Measurements from ENCODE around the gene BBOF1.
"Not testable (repeated sequence)": the region's sequence is repeated elsewhere in the genome, so short reads cannot be mapped to it uniquely, and the experiment has no call there.

- not testable (repeated sequence) for TF ChIP-seq RBM15 (IDR thresholded peaks at IDR 0.05; ENCODE audit: insufficient read depth, low read length); SREBF2 (CRISPR knock-in tag; IDR thresholded peaks at IDR 0.05); EZH2 (IDR thresholded peaks at IDR 0.05; ENCODE audit: borderline replicate concordance, low read depth, low read length); ZNF224 (CRISPR knock-in tag; IDR thresholded peaks at IDR 0.05); FOXM1 (IDR thresholded peaks at IDR 0.05; ENCODE audit: low read depth); FOXM1 (CRISPR knock-in tag; IDR thresholded peaks at IDR 0.05; ENCODE audit: low read depth)
- TF ChIP-seq, protein P1, sequence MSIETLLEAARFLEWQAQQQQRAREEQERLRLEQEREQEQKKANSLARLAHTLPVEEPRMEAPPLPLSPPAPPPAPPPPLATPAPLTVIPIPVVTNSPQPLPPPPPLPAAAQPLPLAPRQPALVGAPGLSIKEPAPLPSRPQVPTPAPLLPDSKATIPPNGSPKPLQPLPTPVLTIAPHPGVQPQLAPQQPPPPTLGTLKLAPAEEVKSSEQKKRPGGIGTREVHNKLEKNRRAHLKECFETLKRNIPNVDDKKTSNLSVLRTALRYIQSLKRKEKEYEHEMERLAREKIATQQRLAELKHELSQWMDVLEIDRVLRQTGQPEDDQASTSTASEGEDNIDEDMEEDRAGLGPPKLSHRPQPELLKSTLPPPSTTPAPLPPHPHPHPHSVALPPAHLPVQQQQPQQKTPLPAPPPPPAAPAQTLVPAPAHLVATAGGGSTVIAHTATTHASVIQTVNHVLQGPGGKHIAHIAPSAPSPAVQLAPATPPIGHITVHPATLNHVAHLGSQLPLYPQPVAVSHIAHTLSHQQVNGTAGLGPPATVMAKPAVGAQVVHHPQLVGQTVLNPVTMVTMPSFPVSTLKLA (conservative IDR thresholded peaks at IDR 0.05), result not testable (repeated sequence)
- TF ChIP-seq, protein P2, sequence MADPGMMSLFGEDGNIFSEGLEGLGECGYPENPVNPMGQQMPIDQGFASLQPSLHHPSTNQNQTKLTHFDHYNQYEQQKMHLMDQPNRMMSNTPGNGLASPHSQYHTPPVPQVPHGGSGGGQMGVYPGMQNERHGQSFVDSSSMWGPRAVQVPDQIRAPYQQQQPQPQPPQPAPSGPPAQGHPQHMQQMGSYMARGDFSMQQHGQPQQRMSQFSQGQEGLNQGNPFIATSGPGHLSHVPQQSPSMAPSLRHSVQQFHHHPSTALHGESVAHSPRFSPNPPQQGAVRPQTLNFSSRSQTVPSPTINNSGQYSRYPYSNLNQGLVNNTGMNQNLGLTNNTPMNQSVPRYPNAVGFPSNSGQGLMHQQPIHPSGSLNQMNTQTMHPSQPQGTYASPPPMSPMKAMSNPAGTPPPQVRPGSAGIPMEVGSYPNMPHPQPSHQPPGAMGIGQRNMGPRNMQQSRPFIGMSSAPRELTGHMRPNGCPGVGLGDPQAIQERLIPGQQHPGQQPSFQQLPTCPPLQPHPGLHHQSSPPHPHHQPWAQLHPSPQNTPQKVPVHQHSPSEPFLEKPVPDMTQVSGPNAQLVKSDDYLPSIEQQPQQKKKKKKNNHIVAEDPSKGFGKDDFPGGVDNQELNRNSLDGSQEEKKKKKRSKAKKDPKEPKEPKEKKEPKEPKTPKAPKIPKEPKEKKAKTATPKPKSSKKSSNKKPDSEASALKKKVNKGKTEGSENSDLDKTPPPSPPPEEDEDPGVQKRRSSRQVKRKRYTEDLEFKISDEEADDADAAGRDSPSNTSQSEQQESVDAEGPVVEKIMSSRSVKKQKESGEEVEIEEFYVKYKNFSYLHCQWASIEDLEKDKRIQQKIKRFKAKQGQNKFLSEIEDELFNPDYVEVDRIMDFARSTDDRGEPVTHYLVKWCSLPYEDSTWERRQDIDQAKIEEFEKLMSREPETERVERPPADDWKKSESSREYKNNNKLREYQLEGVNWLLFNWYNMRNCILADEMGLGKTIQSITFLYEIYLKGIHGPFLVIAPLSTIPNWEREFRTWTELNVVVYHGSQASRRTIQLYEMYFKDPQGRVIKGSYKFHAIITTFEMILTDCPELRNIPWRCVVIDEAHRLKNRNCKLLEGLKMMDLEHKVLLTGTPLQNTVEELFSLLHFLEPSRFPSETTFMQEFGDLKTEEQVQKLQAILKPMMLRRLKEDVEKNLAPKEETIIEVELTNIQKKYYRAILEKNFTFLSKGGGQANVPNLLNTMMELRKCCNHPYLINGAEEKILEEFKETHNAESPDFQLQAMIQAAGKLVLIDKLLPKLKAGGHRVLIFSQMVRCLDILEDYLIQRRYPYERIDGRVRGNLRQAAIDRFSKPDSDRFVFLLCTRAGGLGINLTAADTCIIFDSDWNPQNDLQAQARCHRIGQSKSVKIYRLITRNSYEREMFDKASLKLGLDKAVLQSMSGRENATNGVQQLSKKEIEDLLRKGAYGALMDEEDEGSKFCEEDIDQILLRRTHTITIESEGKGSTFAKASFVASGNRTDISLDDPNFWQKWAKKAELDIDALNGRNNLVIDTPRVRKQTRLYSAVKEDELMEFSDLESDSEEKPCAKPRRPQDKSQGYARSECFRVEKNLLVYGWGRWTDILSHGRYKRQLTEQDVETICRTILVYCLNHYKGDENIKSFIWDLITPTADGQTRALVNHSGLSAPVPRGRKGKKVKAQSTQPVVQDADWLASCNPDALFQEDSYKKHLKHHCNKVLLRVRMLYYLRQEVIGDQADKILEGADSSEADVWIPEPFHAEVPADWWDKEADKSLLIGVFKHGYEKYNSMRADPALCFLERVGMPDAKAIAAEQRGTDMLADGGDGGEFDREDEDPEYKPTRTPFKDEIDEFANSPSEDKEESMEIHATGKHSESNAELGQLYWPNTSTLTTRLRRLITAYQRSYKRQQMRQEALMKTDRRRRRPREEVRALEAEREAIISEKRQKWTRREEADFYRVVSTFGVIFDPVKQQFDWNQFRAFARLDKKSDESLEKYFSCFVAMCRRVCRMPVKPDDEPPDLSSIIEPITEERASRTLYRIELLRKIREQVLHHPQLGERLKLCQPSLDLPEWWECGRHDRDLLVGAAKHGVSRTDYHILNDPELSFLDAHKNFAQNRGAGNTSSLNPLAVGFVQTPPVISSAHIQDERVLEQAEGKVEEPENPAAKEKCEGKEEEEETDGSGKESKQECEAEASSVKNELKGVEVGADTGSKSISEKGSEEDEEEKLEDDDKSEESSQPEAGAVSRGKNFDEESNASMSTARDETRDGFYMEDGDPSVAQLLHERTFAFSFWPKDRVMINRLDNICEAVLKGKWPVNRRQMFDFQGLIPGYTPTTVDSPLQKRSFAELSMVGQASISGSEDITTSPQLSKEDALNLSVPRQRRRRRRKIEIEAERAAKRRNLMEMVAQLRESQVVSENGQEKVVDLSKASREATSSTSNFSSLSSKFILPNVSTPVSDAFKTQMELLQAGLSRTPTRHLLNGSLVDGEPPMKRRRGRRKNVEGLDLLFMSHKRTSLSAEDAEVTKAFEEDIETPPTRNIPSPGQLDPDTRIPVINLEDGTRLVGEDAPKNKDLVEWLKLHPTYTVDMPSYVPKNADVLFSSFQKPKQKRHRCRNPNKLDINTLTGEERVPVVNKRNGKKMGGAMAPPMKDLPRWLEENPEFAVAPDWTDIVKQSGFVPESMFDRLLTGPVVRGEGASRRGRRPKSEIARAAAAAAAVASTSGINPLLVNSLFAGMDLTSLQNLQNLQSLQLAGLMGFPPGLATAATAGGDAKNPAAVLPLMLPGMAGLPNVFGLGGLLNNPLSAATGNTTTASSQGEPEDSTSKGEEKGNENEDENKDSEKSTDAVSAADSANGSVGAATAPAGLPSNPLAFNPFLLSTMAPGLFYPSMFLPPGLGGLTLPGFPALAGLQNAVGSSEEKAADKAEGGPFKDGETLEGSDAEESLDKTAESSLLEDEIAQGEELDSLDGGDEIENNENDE (IDR thresholded peaks at IDR 0.05; ENCODE audit: low read depth, low read length), result not testable (repeated sequence)
Observed at GRCh38 chr14:73994926-73995325, 24.2 kb upstream of the BBOF1 start.

Measured in K562 (cell line).